Measurements from ENCODE around the gene VWCE. TPM values are rescaled to one million over a fixed set of nuclear protein-coding genes. Genes with fewer than 3 reads are reported as not detected.

The VWCE gene
- total and polyA plus RNA-seq, 10 of the 15 experiments (the other 5 are each of a cell fraction or from before 2014, with no cell fraction given), result 0.10 to 4.9 (median 2.4) TPM

DNA sequence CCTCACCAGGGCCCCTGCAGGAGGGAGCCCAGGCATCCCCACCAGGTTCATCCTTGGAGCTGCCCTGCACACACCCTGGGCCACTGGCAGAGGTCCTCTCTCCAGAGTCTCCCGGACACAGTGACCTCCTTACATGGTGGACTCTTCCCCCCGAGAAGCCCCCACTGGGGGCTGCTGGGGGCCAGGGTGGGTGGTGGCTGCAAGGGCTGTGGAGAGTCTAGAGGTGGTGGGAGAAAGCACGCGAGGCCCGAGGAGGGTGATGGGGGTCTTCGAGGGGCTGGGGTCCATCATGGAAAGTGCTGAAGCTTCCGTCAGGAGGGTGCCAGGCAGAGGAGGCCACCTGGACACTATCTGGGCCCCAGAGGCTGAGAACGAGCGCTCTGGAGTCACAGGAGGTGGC, 36.6 kb downstream of the VWCE start (continued):
- no peak for TF ChIP-seq RFX5 (IDR thresholded peaks at IDR 0.05; ENCODE audit: low read depth, low read length)
- TF ChIP-seq CBFB (IDR thresholded peaks at IDR 0.05; ENCODE audit: low read depth), result no peak
- TF ChIP-seq HDAC6 (IDR thresholded peaks at IDR 0.05; ENCODE audit: unreplicated experiment), result no peak
- TF ChIP-seq SMARCA5 (IDR thresholded peaks at IDR 0.05), result no peak
- no peak for TF ChIP-seq ETV6 (conservative IDR thresholded peaks at IDR 0.05 in 1 of 2, IDR thresholded peaks at IDR 0.05 in 1 of 2; ENCODE audit: borderline replicate concordance in 1 of 2, low read depth in 1 of 2)
- TF ChIP-seq, protein P1, sequence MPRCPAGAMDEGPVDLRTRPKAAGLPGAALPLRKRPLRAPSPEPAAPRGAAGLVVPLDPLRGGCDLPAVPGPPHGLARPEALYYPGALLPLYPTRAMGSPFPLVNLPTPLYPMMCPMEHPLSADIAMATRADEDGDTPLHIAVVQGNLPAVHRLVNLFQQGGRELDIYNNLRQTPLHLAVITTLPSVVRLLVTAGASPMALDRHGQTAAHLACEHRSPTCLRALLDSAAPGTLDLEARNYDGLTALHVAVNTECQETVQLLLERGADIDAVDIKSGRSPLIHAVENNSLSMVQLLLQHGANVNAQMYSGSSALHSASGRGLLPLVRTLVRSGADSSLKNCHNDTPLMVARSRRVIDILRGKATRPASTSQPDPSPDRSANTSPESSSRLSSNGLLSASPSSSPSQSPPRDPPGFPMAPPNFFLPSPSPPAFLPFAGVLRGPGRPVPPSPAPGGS (IDR thresholded peaks at IDR 0.05; ENCODE audit: borderline replicate concordance, insufficient read depth, low read depth, low read length, poor library complexity, severe bottlenecking), result no peak

DNA sequence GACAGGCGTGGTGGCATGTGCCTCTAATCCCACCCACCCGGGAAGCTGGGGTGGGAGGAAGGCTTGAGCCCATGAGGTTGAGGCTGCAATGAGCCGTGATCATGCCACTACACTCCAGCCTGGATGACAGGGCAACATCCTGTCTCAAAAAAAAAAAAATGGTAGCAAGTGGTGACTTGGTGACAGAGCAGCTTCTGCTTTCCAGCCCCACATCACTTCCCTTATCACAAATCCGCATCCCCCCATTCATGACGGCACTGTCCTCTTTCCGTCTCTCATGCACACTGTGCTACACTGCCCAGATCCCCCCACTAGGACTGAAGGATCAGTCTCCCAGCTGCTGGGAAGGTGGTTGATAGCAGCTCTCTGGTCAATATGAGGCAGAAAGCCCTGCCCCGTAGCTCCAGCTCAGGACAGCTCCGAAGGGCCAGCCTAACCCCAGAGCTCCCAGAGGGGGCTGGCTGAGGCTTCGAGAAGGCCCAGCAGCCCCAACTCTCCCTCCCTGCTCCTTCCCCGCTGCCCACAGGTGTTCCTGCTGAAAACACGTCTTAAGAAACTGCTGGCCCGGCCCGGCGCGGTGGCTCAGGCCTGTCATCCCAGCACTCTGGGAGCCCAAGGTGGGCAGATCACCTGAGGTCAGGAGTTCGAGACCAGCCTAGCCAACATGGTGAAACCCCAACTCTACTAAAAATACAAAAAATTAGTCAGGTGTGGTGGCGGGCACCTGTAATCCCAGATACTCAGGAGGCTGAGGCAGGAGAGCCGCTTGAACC, 38.2 kb downstream of the VWCE start:
- DNase-seq (ENCODE audit: low read depth, low spot score) (no peak), ATAC-seq (no peak), FAIRE-seq (no peak)
- ChIA-PET SMC1A (ENCODE audit: uncharacterized antibody, unreplicated experiment) (interaction anchor here (5.2 kb wide), 1 partner anchor 128 kb away, joined by 30 read pairs; no protein-coding TSS in a partner anchor), POLR2A (no interaction called here), RAD21 (ENCODE audit: unreplicated experiment) (interaction anchor here (0.9 to 1.2 kb wide), 3 partner anchors 129 to 493 kb away, joined by 3 to 7 read pairs (median 4); no protein-coding TSS in a partner anchor), CTCF (interaction anchor here (1.0 kb wide), 2 partner anchors 136 to 260 kb away, joined by 3 to 4 read pairs; no protein-coding TSS in a partner anchor)
- Histone ChIP-seq H3K4me1 (ENCODE audit: control insufficient read depth, insufficient read depth, low read length) (no peaks in the 10 kb centered on the region), H3K36me3 (ENCODE audit: control insufficient read depth in 2 of 2, insufficient read depth in 2 of 2, low read length in 1 of 2) (no peaks in the 10 kb centered on the region), H3K79me2 (ENCODE audit: control insufficient read depth, insufficient read depth, low read length) (no peaks in the 10 kb centered on the region), H3K4me3 (no peak overlapping the region), H3K9ac (ENCODE audit: control insufficient read depth, insufficient read depth, low read length) (no peak overlapping the region), H3K4me2 (ENCODE audit: control insufficient read depth, insufficient read depth) (no peak overlapping the region), H3K27ac (ENCODE audit: control insufficient read depth, insufficient read depth) (no peak overlapping the region), H2AFZ (ENCODE audit: control insufficient read depth, low read depth, low read length) (no peak overlapping the region), H4K20me1 (ENCODE audit: control insufficient read depth, insufficient read depth) (no peaks in the 10 kb centered on the region), H3K27me3 (replicated peaks in 1 of 2; ENCODE audit: control insufficient read depth in 2 of 2, insufficient read depth in 2 of 2, low read length in 1 of 2) (no peaks in the 10 kb centered on the region), H3K9me3 (replicated peaks; ENCODE audit: control insufficient read depth, insufficient read depth, low read length) (no peaks in the 10 kb centered on the region)
- no TSS peak for BruUV-seq (replicated peaks)
- in situ Hi-C loops (cut with MboI) (loop anchor here (5.0 kb wide), 1 partner anchor 135 kb away; the partner anchor contains the start of gene TMEM216), intact Hi-C loops (cut with micrococcal nuclease; ENCODE audit: unreplicated experiment) (loop anchor here (10.0 kb wide), 1 partner anchor 78 kb away; the partner anchor contains the start of genes DDB1 and TKFC)
- 51% methylated on average over 18 of the region's 18 CpGs for WGBS (ENCODE audit: insufficient coverage, insufficient replicate concordance, low lambda C conversion rate, missing lambda C conversion rate)
- TF ChIP-seq, protein P2, sequence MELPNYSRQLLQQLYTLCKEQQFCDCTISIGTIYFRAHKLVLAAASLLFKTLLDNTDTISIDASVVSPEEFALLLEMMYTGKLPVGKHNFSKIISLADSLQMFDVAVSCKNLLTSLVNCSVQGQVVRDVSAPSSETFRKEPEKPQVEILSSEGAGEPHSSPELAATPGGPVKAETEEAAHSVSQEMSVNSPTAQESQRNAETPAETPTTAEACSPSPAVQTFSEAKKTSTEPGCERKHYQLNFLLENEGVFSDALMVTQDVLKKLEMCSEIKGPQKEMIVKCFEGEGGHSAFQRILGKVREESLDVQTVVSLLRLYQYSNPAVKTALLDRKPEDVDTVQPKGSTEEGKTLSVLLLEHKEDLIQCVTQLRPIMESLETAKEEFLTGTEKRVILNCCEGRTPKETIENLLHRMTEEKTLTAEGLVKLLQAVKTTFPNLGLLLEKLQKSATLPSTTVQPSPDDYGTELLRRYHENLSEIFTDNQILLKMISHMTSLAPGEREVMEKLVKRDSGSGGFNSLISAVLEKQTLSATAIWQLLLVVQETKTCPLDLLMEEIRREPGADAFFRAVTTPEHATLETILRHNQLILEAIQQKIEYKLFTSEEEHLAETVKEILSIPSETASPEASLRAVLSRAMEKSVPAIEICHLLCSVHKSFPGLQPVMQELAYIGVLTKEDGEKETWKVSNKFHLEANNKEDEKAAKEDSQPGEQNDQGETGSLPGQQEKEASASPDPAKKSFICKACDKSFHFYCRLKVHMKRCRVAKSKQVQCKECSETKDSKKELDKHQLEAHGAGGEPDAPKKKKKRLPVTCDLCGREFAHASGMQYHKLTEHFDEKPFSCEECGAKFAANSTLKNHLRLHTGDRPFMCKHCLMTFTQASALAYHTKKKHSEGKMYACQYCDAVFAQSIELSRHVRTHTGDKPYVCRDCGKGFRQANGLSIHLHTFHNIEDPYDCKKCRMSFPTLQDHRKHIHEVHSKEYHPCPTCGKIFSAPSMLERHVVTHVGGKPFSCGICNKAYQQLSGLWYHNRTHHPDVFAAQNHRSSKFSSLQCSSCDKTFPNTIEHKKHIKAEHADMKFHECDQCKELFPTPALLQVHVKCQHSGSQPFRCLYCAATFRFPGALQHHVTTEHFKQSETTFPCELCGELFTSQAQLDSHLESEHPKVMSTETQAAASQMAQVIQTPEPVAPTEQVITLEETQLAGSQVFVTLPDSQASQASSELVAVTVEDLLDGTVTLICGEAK (IDR thresholded peaks at IDR 0.05; ENCODE audit: borderline replicate concordance), result no peak
- TF ChIP-seq, protein P3, sequence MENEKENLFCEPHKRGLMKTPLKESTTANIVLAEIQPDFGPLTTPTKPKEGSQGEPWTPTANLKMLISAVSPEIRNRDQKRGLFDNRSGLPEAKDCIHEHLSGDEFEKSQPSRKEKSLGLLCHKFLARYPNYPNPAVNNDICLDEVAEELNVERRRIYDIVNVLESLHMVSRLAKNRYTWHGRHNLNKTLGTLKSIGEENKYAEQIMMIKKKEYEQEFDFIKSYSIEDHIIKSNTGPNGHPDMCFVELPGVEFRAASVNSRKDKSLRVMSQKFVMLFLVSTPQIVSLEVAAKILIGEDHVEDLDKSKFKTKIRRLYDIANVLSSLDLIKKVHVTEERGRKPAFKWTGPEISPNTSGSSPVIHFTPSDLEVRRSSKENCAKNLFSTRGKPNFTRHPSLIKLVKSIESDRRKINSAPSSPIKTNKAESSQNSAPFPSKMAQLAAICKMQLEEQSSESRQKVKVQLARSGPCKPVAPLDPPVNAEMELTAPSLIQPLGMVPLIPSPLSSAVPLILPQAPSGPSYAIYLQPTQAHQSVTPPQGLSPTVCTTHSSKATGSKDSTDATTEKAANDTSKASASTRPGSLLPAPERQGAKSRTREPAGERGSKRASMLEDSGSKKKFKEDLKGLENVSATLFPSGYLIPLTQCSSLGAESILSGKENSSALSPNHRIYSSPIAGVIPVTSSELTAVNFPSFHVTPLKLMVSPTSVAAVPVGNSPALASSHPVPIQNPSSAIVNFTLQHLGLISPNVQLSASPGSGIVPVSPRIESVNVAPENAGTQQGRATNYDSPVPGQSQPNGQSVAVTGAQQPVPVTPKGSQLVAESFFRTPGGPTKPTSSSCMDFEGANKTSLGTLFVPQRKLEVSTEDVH (IDR thresholded peaks at IDR 0.05; ENCODE audit: low read depth, partially characterized antibody), result no peak
- TF ChIP-seq MTA2 (IDR thresholded peaks at IDR 0.05; ENCODE audit: low read depth) (no peak), CREM (IDR thresholded peaks at IDR 0.05; ENCODE audit: low read depth) (no peak)
